Uterus (tissue), 4 donors: Measurements from ENCODE around the gene SERPIND1. TPM values are rescaled to one million over a fixed set of nuclear protein-coding genes. Genes with fewer than 3 reads are reported as not detected.

Experiments
- DNase-seq, 2 donors: peaks; one replicate each; pipeline ENCODE4 v3.0.0-alpha.2; 2019 to 2020
- H3K27ac ChIP-seq, 2 donors: fragments of 200-600 bp; sonication (generic); 1 replicate in 1 of 2; 2 replicates in 1 of 2; pipeline ENCODE4 v1.5.1; 2016 to 2018
- H3K27me3 ChIP-seq, 2 donors: fragments of 200-600 bp; sonication (generic); one replicate each; pipeline ENCODE4 v1.5.1; 2018 to 2019; ENCODE audit warnings: control low read depth in 1 of 2
- H3K36me3 ChIP-seq, 2 donors: fragments of 200-600 bp; sonication (generic); one replicate each; pipeline ENCODE4 v1.5.1; 2019; ENCODE audit warnings: control low read depth in 1 of 2
- H3K4me1 ChIP-seq, 2 donors: fragments of 200-600 bp; sonication (generic); one replicate each; pipeline ENCODE4 v1.5.1; 2018 to 2019; ENCODE audit warnings: control low read depth in 1 of 2
- H3K4me3 ChIP-seq, 2 donors: fragments of 200-600 bp; sonication (generic); 1 replicate in 1 of 2; 2 replicates in 1 of 2; pipeline ENCODE4 v1.5.1; 2018 to 2019; ENCODE audit warnings: mild to moderate bottlenecking in 1 of 2
- H3K9me3 ChIP-seq, 2 donors: fragments of 200-600 bp; sonication (generic); one replicate each; pipeline ENCODE4 v1.5.1; 2019; ENCODE audit warnings: control low read depth in 1 of 2
- CTCF ChIP-seq, 4 experiments: fragments of 200-600 bp in 2 of 4; fragments of 450-650 bp in 2 of 4; sonication (generic) in 2 of 4; IDR thresholded peaks; one replicate each; pipeline ENCODE4 v1.5.1; 2016 to 2019; ENCODE audit warnings: antibody characterized with exemption in 4 of 4, mild to moderate bottlenecking in 2 of 4, moderate library complexity in 1 of 4
- POLR2A ChIP-seq, 2 donors: fragments of 450-650 bp; IDR thresholded peaks; one replicate each; pipeline ENCODE4 v1.6.1; 2016; ENCODE audit warnings: antibody characterized with exemption in 2 of 2, mild to moderate bottlenecking in 1 of 2, moderate library complexity in 1 of 2
- intact Hi-C: fragments of 100-400 bp; cut with DNase I; formaldehyde crosslinking; loops from one replicate; pipeline ENCODE4 v1.15.1; 2023; ENCODE audit warnings: low total_unique reads
- total RNA-seq, 4 donors: library from RNA; depleted of rRNA in 3 of 4; stranded (reverse); fragments of >200 nt in 3 of 4; gene quantifications; one replicate each; pipeline versions ENCODE4 v1.1.0 to v1.2.4, GENCODE V29; 2014 to 2023
- donor health status: DM: yes; HTN: yes; CAD: no.

The SERPIND1 gene
- total RNA-seq, 4 donors from 2014 or later: 1.0 to 4.5 TPM; not detected in 2

DNA sequence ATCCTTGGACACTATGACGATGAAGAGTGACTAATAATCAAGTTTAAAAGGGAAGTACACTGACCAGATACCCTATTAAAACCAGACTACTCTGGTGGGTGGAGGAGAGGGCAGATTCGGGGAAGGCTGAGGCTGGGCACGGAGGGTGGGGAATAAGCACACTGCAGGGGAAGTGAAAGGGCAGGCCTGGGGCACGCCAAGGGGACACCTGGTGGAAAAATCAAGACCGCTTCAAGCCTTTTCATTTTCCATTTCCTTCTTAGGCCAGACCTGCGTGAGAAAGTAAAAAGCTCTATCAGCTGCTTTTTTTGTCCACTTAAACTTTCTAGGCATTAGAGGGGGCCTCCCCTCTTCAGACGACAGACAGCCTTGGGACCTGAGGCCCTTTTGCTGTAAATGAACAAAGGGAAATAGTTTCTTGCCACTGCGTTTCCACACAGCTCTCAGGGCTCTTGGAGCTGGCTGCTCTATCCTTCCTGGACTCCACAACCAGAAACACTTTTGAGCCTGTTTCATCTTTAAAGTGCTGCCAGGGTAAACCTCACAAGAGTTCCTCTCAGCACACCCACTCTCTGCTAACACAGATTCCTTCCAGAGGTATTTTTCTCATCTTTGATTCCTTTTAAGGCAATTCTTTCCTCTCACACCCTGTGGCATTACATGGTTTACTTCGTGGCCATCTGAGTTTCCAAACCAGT is 25.0 kb upstream of the SERPIND1 start:
- no peaks in the 10 kb centered on the region for H3K27me3 ChIP-seq
- intact Hi-C loops: no loop called here
- DNase-seq: no peak
- peak overlapping the region in 1 of 2 donors; percentile 24 for H3K27ac ChIP-seq
- no peak for TF ChIP-seq CTCF (IDR thresholded peaks at IDR 0.05)
- TF ChIP-seq POLR2A (IDR thresholded peaks at IDR 0.05): no peak
- no peaks in the 10 kb centered on the region for H3K4me1 ChIP-seq
- no peak overlapping the region for H3K4me3 ChIP-seq
- H3K36me3 ChIP-seq: no peaks in the 10 kb centered on the region
- no peaks in the 10 kb centered on the region for H3K9me3 ChIP-seq

GRCh38 chr22:20749453-20749852 is 24.5 kb upstream of the SERPIND1 start:
- Histone ChIP-seq H3K27me3 (no peaks in the 10 kb centered on the region), H3K9me3 (no peaks in the 10 kb centered on the region), H3K4me1 (no peaks in the 10 kb centered on the region), H3K4me3 (no peak overlapping the region), H3K36me3 (no peaks in the 10 kb centered on the region), H3K27ac (no peak overlapping the region)
- DNase-seq: no peak
- TF ChIP-seq CTCF (IDR thresholded peaks at IDR 0.05) (no peak), POLR2A (IDR thresholded peaks at IDR 0.05) (no peak)
- intact Hi-C loops: no loop called here

GRCh38 chr22:20750461-20751184 is 23.3 kb upstream of the SERPIND1 start:
- intact Hi-C loops: no loop called here
- no peaks in the 10 kb centered on the region for H3K4me1 ChIP-seq
- no peaks in the 10 kb centered on the region for H3K9me3 ChIP-seq
- no peak for TF ChIP-seq POLR2A (IDR thresholded peaks at IDR 0.05)
- no peak for TF ChIP-seq CTCF (IDR thresholded peaks at IDR 0.05)
- no peak overlapping the region for H3K4me3 ChIP-seq
- peak; percentile 61 to 66 for DNase-seq
- H3K36me3 ChIP-seq: no peaks in the 10 kb centered on the region
- H3K27ac ChIP-seq: peak overlapping the region in 1 of 2 donors; percentile 5
- H3K27me3 ChIP-seq: no peaks in the 10 kb centered on the region

DNA sequence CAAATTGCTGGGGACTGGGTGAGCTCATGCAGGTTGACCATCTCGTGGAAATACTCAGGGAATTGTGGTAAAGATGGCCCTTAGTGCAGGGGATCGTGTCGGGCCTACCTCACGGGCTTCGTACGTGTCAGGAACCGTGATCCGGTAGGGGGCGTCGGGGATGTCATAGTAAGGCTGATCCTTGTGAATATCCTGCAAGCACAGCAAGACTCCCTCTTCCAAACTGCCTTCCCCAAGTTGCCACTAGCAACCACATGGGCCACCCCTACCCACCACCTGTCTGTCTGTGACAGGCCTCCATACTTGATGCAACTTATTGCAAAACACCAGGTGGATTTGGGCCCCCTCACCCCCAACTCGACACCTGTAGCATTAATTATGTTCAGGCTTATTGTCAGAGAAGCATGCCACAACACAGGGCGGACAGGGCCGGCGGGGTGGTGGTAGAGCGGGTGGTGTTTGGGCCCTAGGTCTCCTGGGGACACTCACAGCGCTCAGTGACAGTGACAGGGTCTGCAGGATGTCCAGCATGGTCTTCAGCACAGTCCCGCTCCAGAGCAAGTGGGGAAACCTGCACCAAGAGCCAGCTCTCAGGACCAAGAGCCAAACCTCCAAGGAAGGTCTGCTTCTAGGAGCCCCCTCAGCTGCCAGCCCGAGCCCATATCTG is 22.6 kb upstream of the SERPIND1 start:
- intact Hi-C loops: no loop called here
- Histone ChIP-seq H3K4me1 (no peaks in the 10 kb centered on the region), H3K36me3 (no peaks in the 10 kb centered on the region), H3K4me3 (no peak overlapping the region), H3K27ac (peak overlapping the region in 1 of 2 donors; percentile 5), H3K27me3 (no peaks in the 10 kb centered on the region), H3K9me3 (no peaks in the 10 kb centered on the region)
- no peak for DNase-seq
- TF ChIP-seq POLR2A (IDR thresholded peaks at IDR 0.05): no peak
- TF ChIP-seq CTCF (IDR thresholded peaks at IDR 0.05): no peak
